IMR-90 (cell line): ENCODE results near the gene TTC39B. TPM values are rescaled to one million over a fixed set of nuclear protein-coding genes. Genes with fewer than 3 reads are reported as not detected.

ENCODE experiments used
- ATAC-seq: fragments of 200-7000 bp; cut with Tn5 transposase; 2 replicates; pipeline ENCODE4 v1.9.1; 2020; ENCODE audit warnings: low read depth, mild to moderate bottlenecking, moderate library complexity
- BruUV-seq: library from RNA; stranded (reverse); fragments of 400-500 nt; replicated peaks from 2 replicates; lab custom pipeline; 2021; lab: Mats Ljungman, UMichigan
- CTCF ChIA-PET: fragments of 300-600 bp; formaldehyde crosslinking; extraction: SDS; loops from one replicate; lab custom pipeline; 2021; ENCODE audit warnings: antibody characterized with exemption; lab: Yijun Ruan, JAX
- POLR2A ChIA-PET: fragments of 300-600 bp; sonication (Branson Sonifier 250); formaldehyde crosslinking; loops from one replicate; lab custom pipeline; 2022; ENCODE audit warnings: antibody characterized with exemption; ENCODE audit not compliant: unreplicated experiment; lab: Charles Lee
- DNase-seq: peaks from one replicate; pipeline ENCODE4 v3.0.0; 2013
- H2AFZ ChIP-seq: replicated peaks from 2 replicates; pipeline ENCODE3; 2013; ENCODE audit warnings: low read length, mild to moderate bottlenecking; ENCODE audit not compliant: poor library complexity
- H2AK5ac ChIP-seq: 2 replicates; pipeline ENCODE4 v1.6.1; 2013; ENCODE audit warnings: low read depth, low read length, inconsistent platforms
- H2AK9ac ChIP-seq: replicated peaks from 2 replicates; pipeline ENCODE3; 2013; ENCODE audit warnings: mild to moderate bottlenecking, low read depth, low read length, moderate library complexity; ENCODE audit not compliant: poor library complexity
- H2BK120ac ChIP-seq: 2 replicates; pipeline ENCODE4 v1.6.1; 2013; ENCODE audit warnings: low read depth, low read length, inconsistent platforms
- H2BK15ac ChIP-seq: 3 replicates; pipeline ENCODE4 v1.6.1; 2013; ENCODE audit warnings: low read depth, low read length, inconsistent platforms
- H2BK20ac ChIP-seq: 2 replicates; pipeline ENCODE4 v1.6.1; 2013; ENCODE audit warnings: low read depth, mild to moderate bottlenecking, inconsistent platforms, low read length, moderate library complexity
- H2BK5ac ChIP-seq: 2 replicates; pipeline ENCODE4 v1.6.1; 2013; ENCODE audit warnings: mild to moderate bottlenecking, low read depth, low read length, inconsistent platforms; ENCODE audit not compliant: poor library complexity, severe bottlenecking
- H3K14ac ChIP-seq: replicated peaks from 2 replicates; pipeline ENCODE4 v1.6.1; 2013; ENCODE audit warnings: low read depth, low read length, inconsistent platforms
- H3K18ac ChIP-seq: 2 replicates; pipeline ENCODE4 v1.6.1; 2013; ENCODE audit warnings: low read depth, low read length, control low read depth
- H3K23ac ChIP-seq: 2 replicates; pipeline ENCODE4 v1.6.1; 2013; ENCODE audit warnings: low read depth, low read length, inconsistent platforms
- H3K27ac ChIP-seq: 2 replicates; pipeline ENCODE4 v1.5.1; 2013; ENCODE audit warnings: mild to moderate bottlenecking, control low read depth, low read length; ENCODE audit not compliant: insufficient read depth
- H3K27me3 ChIP-seq: 2 replicates; pipeline ENCODE4 v1.6.1; 2013; ENCODE audit warnings: low read length; ENCODE audit not compliant: control insufficient read depth, insufficient read depth
- H3K36me3 ChIP-seq: 2 replicates; pipeline ENCODE4 v1.6.1; 2013; ENCODE audit warnings: low read length, mixed read lengths; ENCODE audit not compliant: control insufficient read depth, insufficient read depth
- H3K4ac ChIP-seq: 2 replicates; pipeline ENCODE4 v1.6.1; 2013; ENCODE audit warnings: low read depth, low read length, inconsistent platforms
- H3K4me1 ChIP-seq: 2 replicates; pipeline ENCODE4 v1.6.1; 2013; ENCODE audit warnings: low read length, mixed read lengths; ENCODE audit not compliant: control insufficient read depth, insufficient read depth
- H3K4me2 ChIP-seq: 2 replicates; pipeline ENCODE4 v1.6.1; 2013; ENCODE audit warnings: low read depth, mild to moderate bottlenecking, control low read depth, low read length, moderate library complexity
- H3K4me3 ChIP-seq: 2 replicates; pipeline ENCODE4 v1.5.1; 2013; ENCODE audit warnings: low read depth, mild to moderate bottlenecking, control low read depth, low read length, moderate library complexity; ENCODE audit not compliant: insufficient read depth
- H3K56ac ChIP-seq: 2 replicates; pipeline ENCODE4 v1.6.1; 2013; ENCODE audit warnings: low read length, inconsistent platforms; ENCODE audit not compliant: insufficient read depth; ENCODE audit errors: extremely low read depth
- H3K79me1 ChIP-seq, 2 experiments: 2 replicates each; pipeline ENCODE4 v1.6.1; 2013; ENCODE audit warnings: low read length in 2 of 2, inconsistent platforms in 1 of 2, low read depth in 1 of 2
- H3K9ac ChIP-seq: 2 replicates; pipeline ENCODE4 v1.6.1; 2013; ENCODE audit warnings: low read depth, low read length, control low read depth
- H3K9me1 ChIP-seq: 2 replicates; pipeline ENCODE4 v1.6.1; 2013; ENCODE audit warnings: low read length, inconsistent platforms; ENCODE audit not compliant: insufficient read depth
- H3K9me3 ChIP-seq: 2 replicates; pipeline ENCODE4 v1.6.1; 2013; ENCODE audit warnings: low read length; ENCODE audit not compliant: control insufficient read depth, insufficient read depth
- H4K20me1 ChIP-seq: 2 replicates; pipeline ENCODE4 v1.6.1; 2013; ENCODE audit warnings: low read length, inconsistent platforms; ENCODE audit not compliant: insufficient read depth
- H4K5ac ChIP-seq: 2 replicates; pipeline ENCODE4 v1.6.1; 2013; ENCODE audit warnings: mild to moderate bottlenecking, low read depth, low read length, control low read depth
- H4K8ac ChIP-seq, 2 experiments: 2 replicates each; pipeline ENCODE4 v1.6.1; 2013; ENCODE audit warnings: low read depth in 2 of 2, low read length in 2 of 2, control low read depth in 1 of 2, inconsistent platforms in 1 of 2
- H4K91ac ChIP-seq: 2 replicates; pipeline ENCODE4 v1.6.1; 2013; ENCODE audit warnings: low read depth, low read length, inconsistent platforms; ENCODE audit not compliant: insufficient read depth
- BHLHE40 ChIP-seq: fragments of 150-350 bp; IDR thresholded peaks from 2 replicates; pipeline ENCODE4 v1.6.1; 2016; ENCODE audit warnings: mild to moderate bottlenecking, low read depth, low read length
- CEBPB ChIP-seq: IDR thresholded peaks from 2 replicates; pipeline ENCODE4 v1.6.1; 2012; ENCODE audit warnings: low read depth, low read length, improper control_type of control experiment
- CHD1 ChIP-seq: IDR thresholded peaks from 2 replicates; pipeline ENCODE4 v1.6.1; 2012; ENCODE audit warnings: low read depth, low read length, improper control_type of control experiment
- FOS ChIP-seq: fragments of 150-350 bp; IDR thresholded peaks from 2 replicates; pipeline ENCODE4 v1.6.1; 2016; ENCODE audit warnings: low read depth, low read length
- MAFK ChIP-seq: IDR thresholded peaks from 2 replicates; pipeline ENCODE4 v1.6.1; 2012; ENCODE audit warnings: low read depth, low read length, improper control_type of control experiment
- MAZ ChIP-seq: IDR thresholded peaks from 2 replicates; pipeline ENCODE4 v1.6.1; 2012; ENCODE audit warnings: low read depth, mild to moderate bottlenecking, low read length, improper control_type of control experiment, moderate library complexity, borderline replicate concordance
- MXI1 ChIP-seq: IDR thresholded peaks from 2 replicates; pipeline ENCODE4 v1.6.1; 2012; ENCODE audit warnings: low read depth, mild to moderate bottlenecking, low read length, moderate library complexity, borderline replicate concordance
- NFE2L2 ChIP-seq: fragments of 150-350 bp; IDR thresholded peaks from 2 replicates; pipeline ENCODE4 v1.6.1; 2016; ENCODE audit warnings: low read depth, mild to moderate bottlenecking, low read length
- POLR2A ChIP-seq: IDR thresholded peaks from 2 replicates; pipeline ENCODE4 v1.6.1; 2012; ENCODE audit warnings: mild to moderate bottlenecking, low read depth, low read length
- RAD21 ChIP-seq: IDR thresholded peaks from 2 replicates; pipeline ENCODE4 v1.6.1; 2012; ENCODE audit warnings: low read length, improper control_type of control experiment
- RCOR1 ChIP-seq: IDR thresholded peaks from 2 replicates; pipeline ENCODE4 v1.6.1; 2012; ENCODE audit warnings: mild to moderate bottlenecking, low read length, improper control_type of control experiment; ENCODE audit not compliant: insufficient replicate concordance
- RFX5 ChIP-seq: IDR thresholded peaks from 2 replicates; pipeline ENCODE4 v1.8.0; 2012; ENCODE audit warnings: low read depth, mild to moderate bottlenecking, low read length, moderate library complexity
- SMC3 ChIP-seq: fragments of 150-350 bp; IDR thresholded peaks from 2 replicates; pipeline ENCODE4 v1.6.1; 2016; ENCODE audit warnings: low read depth, mild to moderate bottlenecking, antibody characterized with exemption, low read length, moderate library complexity
- dilution Hi-C: fragments of 300-500 bp; cut with HindIII; formaldehyde crosslinking; loops from one replicate; pipeline ENCODE4 v1.14.3; 2018; ENCODE audit warnings: low sequenced_read_pairs; ENCODE audit not compliant: unreplicated experiment
- in situ Hi-C: fragments of 300-500 bp; cut with MboI; formaldehyde crosslinking; loops from 3 replicates; pipeline ENCODE4 v1.14.3; 2019; ENCODE audit warnings: low sequenced_read_pairs, inconsistent platforms, mixed read lengths
- intact Hi-C: fragments of 100-400 bp; cut with micrococcal nuclease; formaldehyde crosslinking; loops from 2 replicates; pipeline ENCODE4 v1.10.0; 2022
- polyA plus RNA-seq, 3 experiments: library from polyadenylated mRNA; depleted of rRNA; stranded (reverse); fragments of >200 nt; gene quantifications; 2 replicates each; pipeline ENCODE4 v1.2.3, GENCODE V29; 2012; ENCODE audit warnings: low replicate concordance in 1 of 3
- total RNA-seq: library from RNA; depleted of rRNA; stranded (reverse); fragments of >200 nt; gene quantifications from 2 replicates; pipeline ENCODE4 v1.2.3, GENCODE V29; 2012
- TF ChIP-seq, protein P1 (sequence below): conservative IDR thresholded peaks from 2 replicates; pipeline ENCODE4 v1.5.1; 2012; ENCODE audit warnings: mild to moderate bottlenecking, low read depth, low read length, improper control_type of control experiment
- TF ChIP-seq, protein P2 (sequence below): fragments of 150-350 bp; IDR thresholded peaks from 2 replicates; pipeline ENCODE4 v1.6.1; 2016; ENCODE audit warnings: low read depth, mild to moderate bottlenecking, low read length, moderate library complexity, borderline replicate concordance
- TF ChIP-seq, protein P3 (sequence below): fragments of 150-350 bp; IDR thresholded peaks from 2 replicates; pipeline ENCODE4 v1.6.1; 2017; ENCODE audit warnings: mild to moderate bottlenecking, antibody characterized with exemption, low read length, low read depth

TTC39B gene
- total and polyA plus RNA-seq, 2 of the 4 experiments (the other 2 are of a cell fraction) = 2.5 to 12.2 TPM

DNA sequence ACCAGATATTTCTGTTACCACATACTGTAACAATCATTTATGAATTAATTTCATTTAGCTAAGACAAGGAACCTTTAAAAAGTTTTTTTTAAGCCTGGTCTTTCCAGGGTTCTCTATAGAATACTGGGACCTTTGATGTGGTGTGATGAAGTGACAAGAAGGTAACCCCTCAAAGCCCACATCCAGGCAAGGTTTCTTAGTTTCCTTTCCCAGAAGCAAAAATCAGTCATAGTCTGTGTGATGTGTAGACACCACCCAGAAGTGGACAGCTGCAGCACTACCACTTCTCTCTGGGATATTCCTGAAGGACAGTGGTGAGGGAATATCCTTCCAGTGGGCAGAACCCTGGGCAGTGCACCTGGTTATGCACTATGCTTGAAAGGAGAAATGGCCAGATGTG is 115.6 kb downstream of the TTC39B start:
- DNase-seq (no peak), ATAC-seq (no peak)
- Histone ChIP-seq H3K27ac (no peak overlapping the region), H3K4ac (no peak overlapping the region), H4K91ac (no peak overlapping the region), H4K5ac (no peak overlapping the region), H2BK120ac (no peak overlapping the region), H3K9me1 (0 out of 2 replicates have a peak, but pooled peaks cover 3% of the 10 kb centered on the region), H2AK9ac (no peak overlapping the region), H3K79me1 (no peaks in the 10 kb centered on the region), H2BK20ac (no peak overlapping the region), H3K4me3 (no peak overlapping the region), H4K20me1 (no peaks in the 10 kb centered on the region), H3K9ac (no peak overlapping the region), H2BK15ac (no peak overlapping the region), H3K36me3 (peaks cover 25% of the 10 kb centered on the region), H3K18ac (no peak overlapping the region), H3K4me1 (no peaks in the 10 kb centered on the region), H2AFZ (no peak overlapping the region), H3K9me3 (peaks cover 2% of the 10 kb centered on the region; the same call in 1 of the 2 replicates), H2AK5ac (no peak overlapping the region), H3K4me2 (no peak overlapping the region), H3K27me3 (no peaks in the 10 kb centered on the region), H3K23ac (no peak overlapping the region), H3K14ac (no peak overlapping the region), H4K8ac (no peak overlapping the region), H2BK5ac (no peak overlapping the region), H3K56ac (no peak overlapping the region)
- ChIA-PET CTCF (no interaction called here), POLR2A (no interaction called here)
- intact Hi-C loops = no loop called here
- TF ChIP-seq SMC3 (no peak), BHLHE40 (no peak), POLR2A (no peak), CEBPB (no peak), RCOR1 (no peak), MXI1 (no peak), NFE2L2 (no peak), RAD21 (no peak), MAZ (no peak), FOS (no peak), RFX5 (no peak), CHD1 (no peak), MAFK (no peak)
- TF ChIP-seq, protein P1, sequence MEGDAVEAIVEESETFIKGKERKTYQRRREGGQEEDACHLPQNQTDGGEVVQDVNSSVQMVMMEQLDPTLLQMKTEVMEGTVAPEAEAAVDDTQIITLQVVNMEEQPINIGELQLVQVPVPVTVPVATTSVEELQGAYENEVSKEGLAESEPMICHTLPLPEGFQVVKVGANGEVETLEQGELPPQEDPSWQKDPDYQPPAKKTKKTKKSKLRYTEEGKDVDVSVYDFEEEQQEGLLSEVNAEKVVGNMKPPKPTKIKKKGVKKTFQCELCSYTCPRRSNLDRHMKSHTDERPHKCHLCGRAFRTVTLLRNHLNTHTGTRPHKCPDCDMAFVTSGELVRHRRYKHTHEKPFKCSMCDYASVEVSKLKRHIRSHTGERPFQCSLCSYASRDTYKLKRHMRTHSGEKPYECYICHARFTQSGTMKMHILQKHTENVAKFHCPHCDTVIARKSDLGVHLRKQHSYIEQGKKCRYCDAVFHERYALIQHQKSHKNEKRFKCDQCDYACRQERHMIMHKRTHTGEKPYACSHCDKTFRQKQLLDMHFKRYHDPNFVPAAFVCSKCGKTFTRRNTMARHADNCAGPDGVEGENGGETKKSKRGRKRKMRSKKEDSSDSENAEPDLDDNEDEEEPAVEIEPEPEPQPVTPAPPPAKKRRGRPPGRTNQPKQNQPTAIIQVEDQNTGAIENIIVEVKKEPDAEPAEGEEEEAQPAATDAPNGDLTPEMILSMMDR = no peak
- TF ChIP-seq, protein P2, sequence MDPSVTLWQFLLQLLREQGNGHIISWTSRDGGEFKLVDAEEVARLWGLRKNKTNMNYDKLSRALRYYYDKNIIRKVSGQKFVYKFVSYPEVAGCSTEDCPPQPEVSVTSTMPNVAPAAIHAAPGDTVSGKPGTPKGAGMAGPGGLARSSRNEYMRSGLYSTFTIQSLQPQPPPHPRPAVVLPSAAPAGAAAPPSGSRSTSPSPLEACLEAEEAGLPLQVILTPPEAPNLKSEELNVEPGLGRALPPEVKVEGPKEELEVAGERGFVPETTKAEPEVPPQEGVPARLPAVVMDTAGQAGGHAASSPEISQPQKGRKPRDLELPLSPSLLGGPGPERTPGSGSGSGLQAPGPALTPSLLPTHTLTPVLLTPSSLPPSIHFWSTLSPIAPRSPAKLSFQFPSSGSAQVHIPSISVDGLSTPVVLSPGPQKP = no peak
- TF ChIP-seq, protein P3, sequence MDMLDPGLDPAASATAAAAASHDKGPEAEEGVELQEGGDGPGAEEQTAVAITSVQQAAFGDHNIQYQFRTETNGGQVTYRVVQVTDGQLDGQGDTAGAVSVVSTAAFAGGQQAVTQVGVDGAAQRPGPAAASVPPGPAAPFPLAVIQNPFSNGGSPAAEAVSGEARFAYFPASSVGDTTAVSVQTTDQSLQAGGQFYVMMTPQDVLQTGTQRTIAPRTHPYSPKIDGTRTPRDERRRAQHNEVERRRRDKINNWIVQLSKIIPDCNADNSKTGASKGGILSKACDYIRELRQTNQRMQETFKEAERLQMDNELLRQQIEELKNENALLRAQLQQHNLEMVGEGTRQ = no peak
- no TSS peak for BruUV-seq
- dilution Hi-C loops = no loop called here
- in situ Hi-C loops = no loop called here
